WTC11 (cell line): ENCODE results near the gene TNC. TPM values are rescaled to one million over a fixed set of nuclear protein-coding genes. Genes with fewer than 3 reads are reported as not detected.

ENCODE experiments used
- ATAC-seq: fragments of 200-7000 bp; cut with Tn5 transposase; 2 replicates; pipeline ENCODE4 v1.10.0; 2021; ENCODE audit warnings: mild to moderate bottlenecking, moderate library complexity
- CTCF ChIA-PET: fragments of 300-600 bp; sonication (Branson Sonifier 250); formaldehyde crosslinking; loops from one replicate; lab custom pipeline; 2021; ENCODE audit warnings: antibody characterized with exemption; lab: Charles Lee
- POLR2A ChIA-PET: fragments of 350-600 bp; sonication (Branson Sonifier 250); formaldehyde crosslinking; loops from one replicate; lab custom pipeline; 2021; ENCODE audit warnings: antibody characterized with exemption; lab: Charles Lee
- DNase-seq: peaks from one replicate; pipeline ENCODE4 v3.0.0; 2021; ENCODE audit warnings: low spot score
- H3K27ac Mint-ChIP-seq: 2 replicates; pipeline ENCODE4 v1.8.0; 2021; ENCODE audit warnings: mixed read lengths
- H3K27me3 Mint-ChIP-seq: 2 replicates; pipeline ENCODE4 v1.8.0; 2021; ENCODE audit warnings: low read depth, mild to moderate bottlenecking, moderate library complexity, mixed read lengths
- H3K36me3 Mint-ChIP-seq: 2 replicates; pipeline ENCODE4 v1.8.0; 2021; ENCODE audit warnings: mixed read lengths
- H3K4me1 Mint-ChIP-seq: 2 replicates; pipeline ENCODE4 v1.8.0; 2022; ENCODE audit warnings: mixed read lengths
- H3K4me3 Mint-ChIP-seq: 2 replicates; pipeline ENCODE4 v1.8.0; 2021; ENCODE audit warnings: mild to moderate bottlenecking, moderate library complexity, mixed read lengths
- H3K9me3 Mint-ChIP-seq: 2 replicates; pipeline ENCODE4 v1.8.0; 2021; ENCODE audit warnings: mixed read lengths
- E2F1 ChIP-seq: sonication (generic); formaldehyde crosslinking; IDR thresholded peaks from 2 replicates; pipeline ENCODE4 v1.8.0; 2022; ENCODE audit warnings: mild to moderate bottlenecking, missing genetic modification reagents
- EMX1 ChIP-seq: fragments of 250-450 bp; sonication (Bioruptor Pico); IDR thresholded peaks from 2 replicates; pipeline ENCODE4 v1.8.0; 2021; ENCODE audit warnings: mild to moderate bottlenecking
- FOXJ3 ChIP-seq: sonication (generic); formaldehyde crosslinking; IDR thresholded peaks from 2 replicates; pipeline ENCODE4 v1.9.0; 2021; ENCODE audit warnings: missing genetic modification reagents, mild to moderate bottlenecking, borderline replicate concordance
- FOXK1 ChIP-seq: sonication (generic); formaldehyde crosslinking; IDR thresholded peaks from 2 replicates; pipeline ENCODE4 v1.8.0; 2022; ENCODE audit warnings: mild to moderate bottlenecking, moderate library complexity, missing genetic modification reagents
- FOXP1 ChIP-seq: sonication (generic); formaldehyde crosslinking; IDR thresholded peaks from 2 replicates; pipeline ENCODE4 v1.8.0; 2022; ENCODE audit warnings: missing genetic modification reagents, mild to moderate bottlenecking, moderate library complexity, borderline replicate concordance
- KAT7 ChIP-seq: sonication (generic); formaldehyde crosslinking; IDR thresholded peaks from 2 replicates; pipeline ENCODE4 v1.8.1; 2023; ENCODE audit warnings: missing genetic modification reagents, mild to moderate bottlenecking, borderline replicate concordance
- NFE2L1 ChIP-seq: sonication (generic); formaldehyde crosslinking; IDR thresholded peaks from 2 replicates; pipeline ENCODE4 v1.8.1; 2023; ENCODE audit warnings: missing genetic modification reagents
- SP1 ChIP-seq: sonication (generic); formaldehyde crosslinking; conservative IDR thresholded peaks from 2 replicates; pipeline ENCODE4 v1.8.1; 2022; ENCODE audit warnings: missing genetic modification reagents
- ZNF219 ChIP-seq: sonication (generic); formaldehyde crosslinking; IDR thresholded peaks from 2 replicates; pipeline ENCODE4 v1.8.0; 2023; ENCODE audit warnings: missing genetic modification reagents, mild to moderate bottlenecking, borderline replicate concordance
- ZNF317 ChIP-seq: sonication (generic); formaldehyde crosslinking; IDR thresholded peaks from 2 replicates; pipeline ENCODE4 v1.8.1; 2023; ENCODE audit warnings: low read depth, mild to moderate bottlenecking, moderate library complexity, missing genetic modification reagents, borderline replicate concordance
- total RNA-seq: library from RNA; stranded (reverse); gene quantifications from 3 replicates; pipeline ENCODE4 v1.2.3, GENCODE V29; 2021
- TF ChIP-seq, protein P1 (sequence below): sonication (generic); formaldehyde crosslinking; IDR thresholded peaks from 2 replicates; pipeline ENCODE4 v1.8.0; 2022; ENCODE audit warnings: missing genetic modification reagents
- TF ChIP-seq, protein P2 (sequence below): sonication (generic); formaldehyde crosslinking; IDR thresholded peaks from 2 replicates; pipeline ENCODE4 v1.8.1; 2023; ENCODE audit warnings: mild to moderate bottlenecking, missing genetic modification reagents, moderate library complexity

TNC gene
- total RNA-seq, 1 experiment from 2014 or later: 4.5 TPM

DNA sequence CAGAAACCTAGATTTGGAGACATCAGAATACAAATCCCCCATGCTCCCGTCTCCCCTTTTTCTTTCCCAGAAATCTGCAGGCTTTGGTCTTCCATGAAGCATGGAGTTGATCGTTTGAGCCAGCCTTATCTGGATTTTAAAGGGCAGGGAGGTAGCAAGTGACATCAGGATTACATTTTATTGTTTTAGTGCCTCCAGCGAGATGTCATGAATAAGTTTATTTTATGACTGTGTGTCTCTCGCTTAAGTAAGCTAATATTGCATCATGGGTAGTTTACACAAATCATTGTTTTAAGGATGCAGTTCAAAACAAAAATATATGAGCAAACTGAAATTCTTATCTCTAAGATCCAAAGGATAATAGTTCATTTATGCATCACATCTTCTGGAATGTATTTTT lies 136.9 kb downstream of the TNC start:
- Mint-ChIP-seq H3K9me3 (0 out of 2 replicates have a peak, but pooled peaks cover 3% of the 10 kb centered on the region), H3K4me3 (no peak overlapping the region), H3K4me1 (no peaks in the 10 kb centered on the region), H3K36me3 (no peaks in the 10 kb centered on the region), H3K27ac (no peak overlapping the region), H3K27me3 (peaks cover 83% of the 10 kb centered on the region)
- ChIA-PET POLR2A (no interaction called here), CTCF (no interaction called here)
- TF ChIP-seq, protein P1, sequence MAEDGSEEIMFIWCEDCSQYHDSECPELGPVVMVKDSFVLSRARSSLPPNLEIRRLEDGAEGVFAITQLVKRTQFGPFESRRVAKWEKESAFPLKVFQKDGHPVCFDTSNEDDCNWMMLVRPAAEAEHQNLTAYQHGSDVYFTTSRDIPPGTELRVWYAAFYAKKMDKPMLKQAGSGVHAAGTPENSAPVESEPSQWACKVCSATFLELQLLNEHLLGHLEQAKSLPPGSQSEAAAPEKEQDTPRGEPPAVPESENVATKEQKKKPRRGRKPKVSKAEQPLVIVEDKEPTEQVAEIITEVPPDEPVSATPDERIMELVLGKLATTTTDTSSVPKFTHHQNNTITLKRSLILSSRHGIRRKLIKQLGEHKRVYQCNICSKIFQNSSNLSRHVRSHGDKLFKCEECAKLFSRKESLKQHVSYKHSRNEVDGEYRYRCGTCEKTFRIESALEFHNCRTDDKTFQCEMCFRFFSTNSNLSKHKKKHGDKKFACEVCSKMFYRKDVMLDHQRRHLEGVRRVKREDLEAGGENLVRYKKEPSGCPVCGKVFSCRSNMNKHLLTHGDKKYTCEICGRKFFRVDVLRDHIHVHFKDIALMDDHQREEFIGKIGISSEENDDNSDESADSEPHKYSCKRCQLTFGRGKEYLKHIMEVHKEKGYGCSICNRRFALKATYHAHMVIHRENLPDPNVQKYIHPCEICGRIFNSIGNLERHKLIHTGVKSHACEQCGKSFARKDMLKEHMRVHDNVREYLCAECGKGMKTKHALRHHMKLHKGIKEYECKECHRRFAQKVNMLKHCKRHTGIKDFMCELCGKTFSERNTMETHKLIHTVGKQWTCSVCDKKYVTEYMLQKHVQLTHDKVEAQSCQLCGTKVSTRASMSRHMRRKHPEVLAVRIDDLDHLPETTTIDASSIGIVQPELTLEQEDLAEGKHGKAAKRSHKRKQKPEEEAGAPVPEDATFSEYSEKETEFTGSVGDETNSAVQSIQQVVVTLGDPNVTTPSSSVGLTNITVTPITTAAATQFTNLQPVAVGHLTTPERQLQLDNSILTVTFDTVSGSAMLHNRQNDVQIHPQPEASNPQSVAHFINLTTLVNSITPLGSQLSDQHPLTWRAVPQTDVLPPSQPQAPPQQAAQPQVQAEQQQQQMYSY: no peak
- no peak for TF ChIP-seq E2F1 (CRISPR knock-in tag)
- TF ChIP-seq FOXK1 (CRISPR knock-in tag): no peak
- no peak for TF ChIP-seq EMX1
- TF ChIP-seq SP1: no peak
- TF ChIP-seq ZNF219: no peak
- ATAC-seq: no peak
- no peak for DNase-seq

- H3K9me3 Mint-ChIP-seq: 0 out of 2 replicates have a peak, but pooled peaks cover 3% of the 10 kb centered on the region
- H3K4me1 Mint-ChIP-seq: peaks cover 2% of the 10 kb centered on the region
- ATAC-seq (no peak), DNase-seq (no peak)
- H3K27me3 Mint-ChIP-seq: peaks cover 36% of the 10 kb centered on the region
- CTCF ChIA-PET: no interaction called here
- POLR2A ChIA-PET: no interaction called here
- no peak overlapping the region for H3K4me3 Mint-ChIP-seq
- H3K36me3 Mint-ChIP-seq: no peaks in the 10 kb centered on the region
- no peak overlapping the region for H3K27ac Mint-ChIP-seq
- no peak for TF ChIP-seq FOXP1 (CRISPR knock-in tag)
Observed at GRCh38 chr9:114973216-114973615, 144.7 kb downstream of the TNC start.

DNA sequence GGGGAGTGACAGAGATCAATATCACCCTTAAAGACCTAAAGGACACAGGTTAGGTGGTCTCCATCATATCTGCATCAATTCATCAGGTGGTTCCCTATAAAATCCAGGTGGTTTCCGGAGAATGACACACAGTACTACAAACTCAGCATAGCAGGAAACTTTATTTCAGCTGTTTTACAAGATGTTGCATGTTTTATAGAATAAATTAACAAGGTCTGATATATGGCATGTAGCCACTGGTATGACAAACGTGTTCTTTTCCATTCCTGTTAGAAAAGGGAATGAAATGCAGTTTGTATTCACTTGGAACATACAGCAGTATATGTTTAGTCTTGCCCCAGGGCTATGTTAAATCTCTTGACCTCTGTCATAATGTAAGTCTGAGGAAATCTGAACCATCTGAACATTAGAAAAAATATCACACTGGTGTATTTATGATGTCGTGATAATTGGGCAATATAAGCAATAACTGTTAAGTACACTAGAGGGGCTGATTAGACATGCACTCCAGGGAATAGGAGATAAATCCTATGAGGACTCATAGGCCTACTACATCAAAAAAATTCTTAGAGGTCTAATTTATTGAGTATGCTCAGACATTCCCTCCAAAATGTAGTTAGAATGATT lies 145.3 kb downstream of the TNC start:
- CTCF ChIA-PET: interaction anchor here (0.7 kb wide), 1 partner anchor 547 kb away, joined by 3 read pairs; no protein-coding TSS in a partner anchor
- Mint-ChIP-seq H3K27ac (no peak overlapping the region), H3K27me3 (peaks cover 32% of the 10 kb centered on the region), H3K9me3 (0 out of 2 replicates have a peak, but pooled peaks cover 3% of the 10 kb centered on the region), H3K36me3 (no peaks in the 10 kb centered on the region), H3K4me3 (no peak overlapping the region), H3K4me1 (peaks cover 4% of the 10 kb centered on the region)
- ATAC-seq (no peak), DNase-seq (no peak)
- POLR2A ChIA-PET: no interaction called here
- no peak for TF ChIP-seq ZNF317 (CRISPR knock-in tag)
- TF ChIP-seq, protein P2, sequence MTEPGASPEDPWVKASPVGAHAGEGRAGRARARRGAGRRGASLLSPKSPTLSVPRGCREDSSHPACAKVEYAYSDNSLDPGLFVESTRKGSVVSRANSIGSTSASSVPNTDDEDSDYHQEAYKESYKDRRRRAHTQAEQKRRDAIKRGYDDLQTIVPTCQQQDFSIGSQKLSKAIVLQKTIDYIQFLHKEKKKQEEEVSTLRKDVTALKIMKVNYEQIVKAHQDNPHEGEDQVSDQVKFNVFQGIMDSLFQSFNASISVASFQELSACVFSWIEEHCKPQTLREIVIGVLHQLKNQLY (CRISPR knock-in tag): no peak
- no peak for TF ChIP-seq FOXJ3
- no peak for TF ChIP-seq NFE2L1 (CRISPR knock-in tag)
- TF ChIP-seq KAT7 (CRISPR knock-in tag): no peak

Other genes with a start within 250 kb of the TNC start
- 0.25 TPM in 1 of 3 replicates, not detected in the others for gene TNFSF8, start 187.6 kb downstream of the TNC start, total RNA-seq